ENCODE results near the gene PRR29.
"Not testable (repeated sequence)": the region's sequence is repeated elsewhere in the genome, so short reads cannot be mapped to it uniquely, and the experiment has no call there.

Gene PRR29

DNA sequence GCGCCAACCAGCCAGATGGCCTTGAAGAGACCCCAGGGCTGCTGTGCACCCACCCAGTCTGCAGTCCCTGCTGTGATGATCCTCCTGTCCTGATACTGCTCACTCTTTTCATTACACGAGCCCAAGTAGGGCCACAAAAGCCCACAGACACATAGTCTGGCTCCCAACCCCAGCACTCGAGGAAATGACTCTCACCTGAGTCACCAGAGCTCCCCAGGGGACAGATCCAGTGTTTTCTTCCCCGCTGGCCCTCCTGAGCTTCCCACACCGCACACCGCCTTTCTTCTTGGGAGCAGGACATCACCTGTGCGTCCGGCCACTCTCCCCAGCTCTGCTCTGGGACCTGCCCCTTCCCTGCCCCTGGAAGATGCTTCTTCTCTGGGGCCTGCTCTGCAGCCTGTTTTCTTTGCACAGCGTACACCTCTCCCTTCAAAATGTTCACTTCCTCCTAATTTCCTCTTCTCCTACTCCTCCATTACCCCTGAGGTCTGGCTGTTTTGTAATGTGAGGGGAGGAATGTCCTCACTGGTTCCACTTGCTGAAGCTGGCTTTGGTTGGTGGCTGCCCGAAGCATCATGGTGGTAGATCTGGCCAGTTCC, 23.5 kb upstream of the PRR29 start:
- no peak for DNase-seq (ENCODE audit: low read depth in 2 of 2, low spot score in 1 of 2)

DNA sequence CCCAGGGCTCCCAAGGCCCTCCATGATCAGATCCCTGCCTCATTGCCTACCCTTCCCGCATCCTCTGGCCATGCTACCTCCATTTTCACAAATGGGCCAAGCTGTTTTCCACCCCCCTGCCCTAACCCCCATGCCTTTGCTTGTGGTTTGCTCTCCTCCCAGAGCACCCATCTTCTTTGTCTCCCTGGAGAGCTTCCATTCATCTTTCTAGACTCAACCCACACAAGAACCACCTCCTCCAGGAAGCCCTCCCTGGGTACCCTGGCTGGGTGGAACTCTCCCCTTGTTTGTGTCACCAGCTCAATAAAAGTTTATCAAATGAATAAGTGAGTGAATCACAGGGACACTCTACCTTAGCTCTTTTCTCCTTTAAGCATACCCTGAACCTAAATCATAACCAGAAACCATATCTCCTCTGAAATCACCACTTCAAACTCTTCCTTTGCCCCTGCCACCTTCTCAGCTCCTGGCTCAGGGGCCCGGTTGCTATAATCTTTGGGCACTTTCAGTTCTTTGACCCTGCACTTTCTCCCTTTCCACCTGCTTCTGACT, 22.5 kb upstream of the PRR29 start:
- DNase-seq (ENCODE audit: low read depth in 2 of 2, low spot score in 1 of 2), result no peak

DNA sequence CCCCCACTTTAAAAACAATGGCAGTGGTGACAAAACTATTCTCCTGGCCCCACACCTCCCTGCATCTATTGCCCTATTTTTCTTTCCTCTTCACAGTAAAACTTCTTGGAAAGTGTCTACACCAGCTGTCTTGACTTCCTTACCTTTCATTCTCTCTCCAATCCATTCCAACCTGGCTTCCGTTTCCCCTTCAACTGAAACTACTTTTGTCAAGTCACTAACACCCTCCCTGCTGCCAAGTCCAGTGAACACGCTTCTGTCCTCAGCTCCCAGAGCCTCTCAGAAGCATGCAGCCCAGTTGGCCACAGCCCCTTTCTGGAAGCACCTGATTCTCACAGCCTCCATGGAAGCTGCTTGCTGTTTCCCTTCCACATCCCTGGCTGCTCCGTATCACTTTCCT, 21.4 kb upstream of the PRR29 start:
- no peak for DNase-seq (ENCODE audit: low read depth in 2 of 2, low spot score in 1 of 2)

DNA sequence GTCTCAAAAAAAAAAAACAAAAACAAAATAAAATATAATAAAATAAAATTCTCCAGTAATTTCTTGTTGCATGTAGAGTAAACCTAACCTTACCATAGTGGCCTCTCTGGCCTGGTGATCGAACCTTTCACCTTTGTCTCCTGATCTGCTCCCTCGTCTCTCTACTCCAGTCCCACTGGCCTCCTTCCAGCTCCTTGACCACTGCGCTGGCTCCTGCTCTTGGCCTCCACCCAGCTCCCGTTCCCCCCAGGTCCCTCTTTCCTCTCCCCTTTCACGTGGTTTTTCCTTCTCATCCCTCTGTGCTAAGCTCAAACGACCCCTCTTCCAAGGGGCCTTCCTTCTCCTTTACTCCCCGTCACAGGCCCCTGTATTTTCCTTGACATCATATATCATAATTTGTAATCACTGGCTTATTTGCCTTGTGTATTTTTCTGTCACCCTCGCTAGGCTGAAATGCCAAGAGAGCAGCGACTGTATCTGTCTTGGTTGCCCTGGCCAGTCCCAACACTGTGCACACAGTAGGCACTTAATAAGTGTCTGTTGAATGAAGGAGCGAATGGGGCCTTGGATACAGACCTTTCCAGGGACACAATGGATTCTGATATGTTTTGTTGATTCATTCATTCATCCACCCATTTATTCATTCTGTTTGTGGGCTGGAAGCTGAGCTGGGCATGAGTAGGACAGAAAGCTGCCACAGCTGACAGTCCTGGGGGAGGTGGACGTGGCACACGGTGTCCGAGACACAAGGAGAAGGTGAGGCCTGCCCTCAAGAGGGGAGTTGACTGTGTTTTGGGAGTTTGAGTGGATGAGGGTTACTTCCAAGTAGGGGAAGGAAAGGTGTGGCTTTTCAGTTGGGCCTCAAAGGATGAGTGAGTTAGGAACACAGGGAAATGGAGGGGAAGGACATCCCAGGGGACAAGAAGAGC, 19.6 kb upstream of the PRR29 start:
- DNase-seq (ENCODE audit: low read depth in 2 of 2, low spot score in 1 of 2), result no peak

DNA sequence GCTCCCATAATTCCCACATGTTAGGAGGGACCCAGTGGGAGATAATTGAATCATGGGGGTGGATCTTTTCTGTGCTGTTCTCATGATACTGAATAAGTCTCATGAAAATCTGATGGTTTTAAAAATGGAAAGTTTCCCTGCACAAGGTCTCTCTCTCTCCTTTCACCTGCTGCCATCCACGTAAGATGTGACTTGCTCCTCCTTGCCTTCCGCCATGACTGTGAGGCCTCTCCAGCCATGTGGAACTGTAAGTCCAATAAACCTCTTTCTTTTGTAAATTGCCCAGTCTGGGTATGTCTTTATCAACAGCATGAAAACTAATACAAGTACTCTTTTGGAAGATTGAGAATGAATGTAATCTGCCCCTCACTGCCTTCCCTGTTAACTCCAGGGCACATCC, 15.5 kb upstream of the PRR29 start:
- DNase-seq (ENCODE audit: low read depth in 2 of 2, low spot score in 1 of 2), result not testable (repeated sequence)

DNA sequence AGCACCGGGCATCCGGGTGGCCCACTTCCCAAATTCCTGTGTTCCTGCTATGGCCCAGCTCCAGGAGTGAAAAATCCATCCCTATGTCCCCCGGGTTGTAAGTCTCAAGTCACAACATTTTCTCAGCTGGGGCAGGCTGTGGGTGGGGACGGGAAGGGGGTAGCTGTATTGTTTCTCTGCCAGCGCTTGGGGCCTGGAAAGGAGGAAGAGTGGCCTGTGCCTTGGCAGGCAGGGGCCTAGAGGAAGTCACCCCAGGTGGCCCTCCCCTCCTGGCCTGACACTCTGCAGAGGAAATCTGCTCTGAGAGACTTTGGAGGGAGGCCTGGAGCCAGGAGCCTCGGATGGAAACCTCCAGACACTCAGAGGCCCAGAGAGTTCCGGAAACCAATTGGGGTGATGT, 14.8 kb upstream of the PRR29 start:
- DNase-seq (ENCODE audit: low read depth in 2 of 2, low spot score in 1 of 2), result no peak

DNA sequence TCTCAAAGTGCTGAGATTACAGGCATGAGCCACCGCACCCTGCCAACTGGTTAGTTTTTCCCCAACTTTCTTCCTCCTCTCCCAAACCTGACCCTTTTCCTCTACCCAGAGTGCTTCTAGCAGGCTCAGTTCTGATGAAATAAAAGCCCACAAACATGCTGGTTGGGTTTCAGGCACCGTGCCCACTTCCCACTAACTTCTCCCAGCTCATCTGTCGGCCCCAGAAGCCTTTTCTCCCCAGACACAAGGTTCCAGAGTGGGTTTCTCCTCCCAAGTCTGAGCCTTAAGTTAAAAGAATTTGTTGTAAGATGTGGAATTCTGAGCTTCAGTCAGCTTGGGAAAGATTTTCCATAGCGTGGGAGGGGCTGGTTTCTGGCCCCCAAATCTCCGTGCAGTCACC, 13.9 kb upstream of the PRR29 start:
- DNase-seq (ENCODE audit: low read depth in 2 of 2, low spot score in 1 of 2), result no peak

DNA sequence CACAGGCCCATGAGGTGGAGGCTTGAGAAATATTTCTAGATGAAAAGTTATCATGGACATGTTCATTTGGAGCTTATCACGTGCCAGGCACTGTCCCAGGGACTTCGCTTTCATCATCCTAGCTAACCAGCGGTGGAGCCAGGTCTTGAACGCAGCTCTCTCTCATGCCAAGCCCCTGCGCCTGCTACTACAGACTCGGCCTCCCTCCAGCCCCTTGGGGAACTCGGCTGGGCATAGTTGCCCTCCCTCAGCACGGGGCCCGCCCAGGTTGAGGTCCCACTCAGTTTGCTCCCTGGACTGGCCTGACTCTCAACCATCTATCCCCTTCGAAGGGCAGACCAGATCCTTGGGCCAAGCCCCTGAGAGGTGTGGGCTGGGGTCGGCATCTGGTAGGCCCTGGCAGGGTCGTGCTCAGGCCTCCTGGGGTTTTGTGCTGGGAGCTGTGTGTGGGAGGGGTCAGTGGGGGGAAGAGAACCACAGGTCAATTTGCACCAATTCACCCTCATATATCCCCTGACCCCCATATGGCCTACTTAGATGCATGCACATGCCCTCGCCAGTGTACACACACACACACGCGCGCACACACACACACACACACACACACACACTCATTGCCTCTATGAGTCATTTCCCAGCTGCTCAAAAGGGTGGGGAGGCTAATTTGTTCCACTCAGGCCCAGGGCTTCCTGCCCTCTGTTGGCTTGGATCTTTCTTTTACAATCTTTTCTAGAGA, 13.3 kb upstream of the PRR29 start:
- DNase-seq (ENCODE audit: low read depth in 2 of 2, low spot score in 1 of 2), result peak in 1 of 2 donors; percentile 46

DNA sequence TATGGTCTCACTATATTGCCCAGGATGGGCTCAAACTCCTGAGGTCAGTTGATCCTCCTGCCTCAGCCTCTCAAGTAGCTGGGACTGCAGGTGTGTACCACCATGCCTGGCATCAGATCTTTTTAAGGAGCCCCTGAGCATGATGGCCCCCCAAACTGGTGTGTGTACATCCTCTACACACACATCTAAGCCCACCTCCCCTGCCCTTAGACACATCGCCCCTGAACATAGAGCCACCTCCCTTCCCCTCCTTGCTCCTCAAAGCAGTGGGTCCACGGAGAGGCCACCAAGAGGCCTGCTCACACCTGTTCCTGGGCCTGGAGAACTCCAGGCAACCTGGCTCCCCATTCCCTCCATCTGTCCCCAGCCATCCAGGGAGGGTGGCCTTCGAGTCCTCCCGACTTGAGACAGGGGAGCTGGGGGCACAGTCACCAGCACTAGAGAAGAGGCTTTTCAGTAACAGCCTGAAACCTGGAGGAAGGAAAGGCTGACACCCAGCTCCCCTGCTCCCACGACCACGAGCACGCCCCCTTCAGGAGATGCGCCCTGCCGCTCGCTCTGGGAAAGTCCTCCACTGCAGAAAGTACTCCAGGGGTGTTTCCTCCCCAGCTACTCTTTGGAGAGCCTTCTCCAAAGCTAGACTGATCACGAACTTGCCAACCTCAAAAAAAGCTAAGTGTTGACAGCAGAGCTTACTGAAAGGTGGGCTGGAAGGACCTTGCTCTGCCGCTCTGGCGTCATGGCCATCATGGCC, 12.6 kb upstream of the PRR29 start:
- no peak for DNase-seq (ENCODE audit: low read depth in 2 of 2, low spot score in 1 of 2)

DNA sequence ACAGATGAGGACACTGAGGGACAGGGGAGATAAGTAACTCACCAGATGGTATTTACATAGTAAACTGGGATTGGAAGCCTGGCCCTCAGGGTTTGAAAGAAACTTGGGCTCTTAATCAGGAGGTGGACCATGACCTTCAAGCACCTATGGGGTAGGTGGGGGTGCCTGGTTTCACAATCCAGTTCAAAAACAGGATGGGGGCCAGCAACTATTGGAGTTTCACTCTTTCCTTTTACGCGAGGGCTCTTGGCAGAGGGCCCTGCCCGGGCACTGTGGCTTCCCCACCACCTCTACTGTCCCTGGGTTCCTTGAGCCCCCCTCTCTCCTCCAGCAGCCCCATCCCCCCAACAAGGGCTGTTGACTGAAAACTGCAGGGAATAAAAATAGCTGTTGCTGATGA, 11.3 kb upstream of the PRR29 start:
- no peak for DNase-seq (ENCODE audit: low read depth in 2 of 2, low spot score in 1 of 2)

DNA sequence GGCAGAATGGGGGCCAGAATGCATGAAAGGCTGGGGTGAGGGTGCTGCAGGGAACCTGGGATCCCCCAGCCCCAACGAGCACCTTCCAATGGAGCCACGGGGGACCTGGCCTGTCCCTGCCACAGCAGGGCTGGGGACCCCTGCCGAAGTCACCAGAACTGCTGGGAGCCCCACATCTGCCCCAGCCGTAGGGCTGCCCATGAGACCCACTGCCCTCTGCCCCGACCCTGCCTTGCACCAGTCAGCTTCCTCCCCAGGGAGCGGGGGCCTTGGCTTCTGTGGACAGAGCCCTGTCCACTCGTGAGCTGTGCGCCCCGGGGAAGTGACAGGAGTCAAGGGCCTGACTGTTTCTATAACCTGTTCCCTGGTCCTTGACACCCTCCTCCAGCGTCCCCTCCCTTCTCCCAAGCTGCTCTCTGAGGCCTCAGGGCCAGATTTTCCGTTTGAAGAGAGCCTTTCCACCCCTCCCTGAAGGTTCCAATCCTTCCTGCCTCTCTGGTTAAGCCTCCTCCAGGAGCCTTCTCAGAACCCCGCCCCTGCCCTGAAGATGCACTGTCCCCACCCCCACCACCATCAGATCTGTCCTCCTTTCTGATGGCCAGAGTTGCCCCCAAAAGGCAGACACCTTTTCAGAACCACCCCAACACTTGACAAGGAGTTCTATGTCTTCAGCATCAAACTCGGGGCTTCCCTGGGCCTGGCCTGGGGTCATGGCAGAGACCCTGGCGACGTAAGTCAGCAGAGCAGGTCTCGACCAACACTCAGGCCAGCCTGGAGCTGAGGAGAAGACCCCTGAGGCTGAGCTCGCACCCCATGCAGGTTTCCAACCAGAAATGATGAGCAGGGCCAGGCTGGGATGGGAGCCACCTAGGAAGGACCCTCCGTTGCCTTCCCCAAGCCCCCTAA, 10.7 kb upstream of the PRR29 start:
- DNase-seq (ENCODE audit: low read depth in 2 of 2, low spot score in 1 of 2), result no peak

DNA sequence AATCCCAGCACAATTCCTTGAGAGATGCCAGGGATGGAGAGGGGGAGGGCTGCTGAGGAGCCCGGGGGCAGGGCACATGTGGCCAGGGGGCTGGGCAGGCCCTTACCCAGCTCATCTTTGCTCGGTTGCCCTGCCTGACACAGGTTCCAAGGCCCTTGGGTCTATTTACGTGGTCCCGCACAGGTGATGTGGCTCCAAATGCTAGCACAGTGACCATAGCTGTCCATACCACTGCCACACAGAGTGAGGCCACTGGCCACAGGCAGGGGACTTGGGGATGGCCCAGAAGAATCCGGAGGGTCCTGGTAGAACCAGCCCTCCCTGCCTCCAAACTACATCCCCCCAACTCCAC, 10.0 kb upstream of the PRR29 start:
- no peak for DNase-seq (ENCODE audit: low read depth in 2 of 2, low spot score in 1 of 2)

DNA sequence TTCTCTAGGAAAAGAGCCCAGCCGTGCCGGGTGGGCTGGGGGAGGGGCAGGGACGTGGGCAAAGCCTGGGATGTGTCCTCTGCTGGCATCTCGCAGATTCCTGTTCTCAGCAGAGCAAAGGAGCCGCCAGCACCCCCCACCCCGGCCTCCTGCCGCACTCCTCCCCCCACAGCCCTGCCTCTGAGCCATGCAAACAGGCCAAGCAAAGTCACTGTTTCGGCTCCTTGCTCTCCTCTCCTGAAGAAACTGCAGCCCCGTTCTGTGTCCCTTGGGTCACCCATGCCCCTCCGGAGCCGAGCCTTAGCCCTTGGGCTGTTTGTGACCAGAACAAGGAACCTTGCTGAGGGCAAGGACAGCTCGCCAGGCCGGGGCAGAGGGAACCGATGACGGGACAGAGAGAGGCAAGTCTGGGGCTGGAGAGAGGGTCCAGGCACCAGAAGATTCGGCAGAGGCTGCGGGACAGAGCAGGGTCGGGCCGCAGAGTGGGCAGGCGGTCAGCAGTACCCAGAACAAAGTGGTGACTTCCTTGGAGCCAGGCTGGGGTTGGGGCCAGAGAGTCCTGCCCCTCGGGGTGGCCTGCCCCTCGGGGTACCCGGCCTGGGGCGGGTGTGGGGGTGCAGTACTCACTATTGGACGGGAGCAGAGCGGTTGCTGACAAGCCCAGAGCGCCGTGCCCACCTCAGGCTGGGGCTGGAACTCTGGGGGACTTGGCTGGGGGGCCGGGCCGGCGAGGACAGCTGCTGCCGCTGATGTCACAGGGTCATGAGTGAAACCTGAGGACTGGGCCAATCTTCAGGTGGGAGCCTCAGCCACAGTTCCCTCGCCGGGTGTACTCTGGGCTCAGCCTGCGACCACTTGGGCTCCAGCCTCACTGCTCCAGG, 9.2 kb upstream of the PRR29 start:
- DNase-seq (ENCODE audit: low read depth in 2 of 2, low spot score in 1 of 2), result no peak

DNA sequence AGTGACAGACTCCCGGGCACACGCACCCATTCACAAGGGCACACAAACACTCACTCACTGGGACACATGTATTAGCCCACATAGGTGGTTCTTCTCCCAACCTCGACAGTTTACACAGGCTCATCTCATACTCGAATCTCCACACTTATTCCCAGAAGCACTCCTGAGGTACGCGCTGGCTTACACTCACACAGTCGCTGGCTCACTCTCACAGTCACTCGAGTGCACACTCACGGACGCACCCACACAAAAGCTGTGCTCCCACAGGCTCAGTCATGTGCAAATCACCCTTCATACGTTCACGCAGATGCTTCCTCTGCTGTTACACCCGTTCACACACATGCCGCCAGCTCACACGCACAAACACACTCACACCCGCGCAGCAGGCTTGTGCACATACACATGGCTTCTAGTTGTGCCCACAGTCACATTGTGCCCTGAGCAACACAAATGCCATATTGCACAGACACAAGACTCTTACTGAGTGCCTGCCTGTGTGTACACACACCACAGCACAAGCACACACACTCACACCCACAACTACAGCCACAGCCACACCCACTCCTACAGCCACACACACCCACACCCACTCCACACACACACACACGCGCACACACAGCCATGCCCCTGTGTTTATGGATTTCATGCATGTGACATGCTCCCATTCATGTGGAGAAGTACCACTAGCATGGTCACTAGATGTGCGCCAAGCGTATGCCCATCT, 8.4 kb upstream of the PRR29 start:
- DNase-seq (ENCODE audit: low read depth in 2 of 2, low spot score in 1 of 2), result no peak

DNA sequence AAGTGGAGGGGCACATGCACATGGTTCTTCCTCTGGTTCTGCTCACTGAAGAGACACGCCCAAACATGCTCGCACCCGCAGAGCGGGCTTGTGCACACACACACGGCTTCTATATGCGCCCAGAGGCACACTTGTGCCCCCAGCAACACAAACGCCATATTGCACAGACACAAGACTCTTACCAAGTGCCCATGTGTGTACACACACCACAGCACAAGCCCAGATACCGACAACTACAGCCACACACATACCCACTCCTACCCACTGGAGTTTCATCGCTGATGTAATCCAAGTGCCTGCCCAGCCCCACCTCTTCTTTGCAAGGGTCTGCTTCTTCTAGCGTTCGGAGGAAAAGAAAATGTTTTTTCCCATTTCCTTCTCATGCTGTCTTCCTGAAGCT, 6.5 kb upstream of the PRR29 start:
- no peak for DNase-seq (ENCODE audit: low read depth in 2 of 2, low spot score in 1 of 2)

DNA sequence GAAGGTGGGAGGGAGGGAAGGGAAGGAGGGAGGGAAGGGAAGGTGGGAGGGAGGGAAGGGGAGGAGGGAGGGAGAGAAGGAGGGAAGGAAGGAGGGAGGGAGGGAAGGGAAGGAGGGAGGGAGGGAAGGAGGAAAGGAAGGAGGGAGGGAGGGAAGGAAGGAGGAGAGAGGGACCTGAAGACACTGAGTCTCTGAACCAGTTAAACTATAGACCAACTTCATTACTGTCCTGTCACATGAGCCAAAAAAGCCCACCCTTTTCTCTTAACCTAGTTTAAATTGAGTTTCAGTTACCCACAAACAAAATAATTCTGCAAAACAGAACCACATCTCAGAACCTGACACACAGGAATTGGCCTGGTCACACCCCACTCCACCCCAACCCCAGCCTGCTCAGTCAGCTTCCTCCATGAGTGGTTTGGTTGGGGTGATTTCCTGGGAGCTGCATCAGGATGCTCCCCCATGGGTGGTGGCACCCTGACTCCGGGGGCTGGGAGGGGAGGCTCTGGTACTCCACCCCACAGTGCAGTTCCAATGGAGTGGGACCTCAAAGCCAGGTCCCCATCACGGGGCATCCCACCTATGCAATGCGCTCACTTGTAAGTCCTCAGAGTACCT, 4.7 kb upstream of the PRR29 start:
- DNase-seq (ENCODE audit: low read depth in 2 of 2, low spot score in 1 of 2), result no peak

DNA sequence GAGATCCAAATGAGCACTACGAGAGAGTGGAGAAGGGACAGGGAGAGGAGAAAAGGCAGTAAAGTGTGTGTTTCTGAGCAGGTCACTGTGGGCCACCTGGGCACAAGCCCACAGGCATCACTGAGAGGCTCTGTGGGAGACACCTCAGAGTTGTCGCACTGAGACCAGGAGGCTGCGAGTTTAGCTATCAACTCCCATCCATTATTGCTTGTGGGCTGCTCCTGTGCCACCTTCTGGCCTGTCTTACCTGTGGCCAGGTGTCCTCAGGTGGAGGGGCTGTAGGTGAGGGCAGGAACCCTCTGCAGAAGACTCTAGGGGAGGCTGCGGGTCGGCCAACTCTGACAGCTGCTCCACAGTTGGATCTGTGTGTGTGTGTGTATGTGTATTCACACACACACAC, 2.5 kb upstream of the PRR29 start:
- DNase-seq (ENCODE audit: low read depth in 2 of 2, low spot score in 1 of 2), result no peak
